Uterus (tissue), 2 donors: ENCODE measurements around the gene ADO.

ENCODE experiments used
- CTCF ChIP-seq, 4 experiments: fragments of 200-600 bp in 2 of 4; fragments of 450-650 bp in 2 of 4; sonication (generic) in 2 of 4; IDR thresholded peaks; one replicate each; pipeline ENCODE4 v1.5.1; 2016 to 2019; ENCODE audit warnings: antibody characterized with exemption in 4 of 4, mild to moderate bottlenecking in 2 of 4, moderate library complexity in 1 of 4
- POLR2A ChIP-seq, 2 donors: fragments of 450-650 bp; IDR thresholded peaks; one replicate each; pipeline ENCODE4 v1.6.1; 2016; ENCODE audit warnings: antibody characterized with exemption in 2 of 2, mild to moderate bottlenecking in 1 of 2, moderate library complexity in 1 of 2

- TF ChIP-seq POLR2A (IDR thresholded peaks at IDR 0.05) (no peak), CTCF (IDR thresholded peaks at IDR 0.05) (no peak)
These were observed 11.5 kb downstream of the ADO start for GRCh38 chr10:62816076-62816330.
